Fibroblast of mammary gland (primary cell): ENCODE measurements around the gene STAT5B.

ENCODE experiments used
- DNase-seq: peaks from one replicate; pipeline ENCODE4 v3.0.0-alpha.2; 2010; ENCODE audit warnings: low read depth
- H3K4me3 ChIP-seq: 2 replicates; pipeline ENCODE4 v1.5.1; 2011; ENCODE audit warnings: low read depth, mild to moderate bottlenecking, low read length, moderate library complexity; ENCODE audit not compliant: control insufficient read depth
- CTCF ChIP-seq: conservative IDR thresholded peaks from 2 replicates; pipeline ENCODE4 v1.5.1; 2011; ENCODE audit warnings: low read depth, low read length, inconsistent platforms; ENCODE audit not compliant: control insufficient read depth, insufficient read depth

Gene STAT5B

GRCh38 chr17:42260318-42260717, 15.9 kb downstream of the STAT5B start:
- no peak for TF ChIP-seq CTCF
- DNase-seq: no peak
- H3K4me3 ChIP-seq: no peak overlapping the region

- no peak for TF ChIP-seq CTCF
- DNase-seq: no peak
- no peak overlapping the region for H3K4me3 ChIP-seq
These were observed 20.7 kb downstream of the STAT5B start for GRCh38 chr17:42255445-42255844.

GRCh38 chr17:42253578-42253977, 22.6 kb downstream of the STAT5B start:
- DNase-seq: peak; percentile 20
- H3K4me3 ChIP-seq: no peak overlapping the region
- TF ChIP-seq CTCF: no peak

- DNase-seq: peak; percentile 35
- no peak for TF ChIP-seq CTCF
- no peak overlapping the region for H3K4me3 ChIP-seq
These were observed 23.3 kb downstream of the STAT5B start for GRCh38 chr17:42252597-42253550.

GRCh38 chr17:42251115-42251514, 25.1 kb downstream of the STAT5B start:
- DNase-seq: peak; percentile 63
- no peak overlapping the region for H3K4me3 ChIP-seq
- peak; percentile 61 for TF ChIP-seq CTCF

- no peak overlapping the region for H3K4me3 ChIP-seq
- no peak for DNase-seq
- no peak for TF ChIP-seq CTCF
These were observed 26.3 kb downstream of the STAT5B start for GRCh38 chr17:42249681-42250446.
